HUES6 (cell line): ENCODE results near the gene KCP.

Experiments
- H3K27ac ChIP-seq: 2 replicates; pipeline ENCODE4 v1.7.0; 2013; ENCODE audit warnings: low read depth, mild to moderate bottlenecking, low read length, inconsistent platforms
- H3K27me3 ChIP-seq: 2 replicates; pipeline ENCODE4 v1.6.1; 2013; ENCODE audit warnings: low read length; ENCODE audit not compliant: control insufficient read depth, insufficient read depth
- H3K36me3 ChIP-seq: 2 replicates; pipeline ENCODE4 v1.6.1; 2013; ENCODE audit warnings: low read length; ENCODE audit not compliant: control insufficient read depth, insufficient read depth
- H3K4me1 ChIP-seq: 2 replicates; pipeline ENCODE4 v1.6.1; 2013; ENCODE audit warnings: low read length; ENCODE audit not compliant: control insufficient read depth, insufficient read depth
- H3K4me3 ChIP-seq: 2 replicates; pipeline ENCODE4 v1.5.1; 2013; ENCODE audit warnings: low read depth, low read length
- H3K9ac ChIP-seq: one replicate; pipeline ENCODE4 v1.6.1; 2013; ENCODE audit warnings: mild to moderate bottlenecking, low read length
- H3K9me3 ChIP-seq: 2 replicates; pipeline ENCODE4 v1.6.1; 2013; ENCODE audit warnings: low read depth, low read length; ENCODE audit not compliant: control insufficient read depth, insufficient read depth

KCP gene

GRCh38 chr7:128880791-128881457 is 29.6 kb downstream of the KCP start:
- no peaks in the 10 kb centered on the region for H3K36me3 ChIP-seq
- H3K27ac ChIP-seq, result no peak overlapping the region
- no peaks in the 10 kb centered on the region for H3K27me3 ChIP-seq
- H3K9me3 ChIP-seq, result no peaks in the 10 kb centered on the region
- no peak overlapping the region for H3K9ac ChIP-seq
- peaks cover 13% of the 10 kb centered on the region for H3K4me1 ChIP-seq
- H3K4me3 ChIP-seq, result no peak overlapping the region

DNA sequence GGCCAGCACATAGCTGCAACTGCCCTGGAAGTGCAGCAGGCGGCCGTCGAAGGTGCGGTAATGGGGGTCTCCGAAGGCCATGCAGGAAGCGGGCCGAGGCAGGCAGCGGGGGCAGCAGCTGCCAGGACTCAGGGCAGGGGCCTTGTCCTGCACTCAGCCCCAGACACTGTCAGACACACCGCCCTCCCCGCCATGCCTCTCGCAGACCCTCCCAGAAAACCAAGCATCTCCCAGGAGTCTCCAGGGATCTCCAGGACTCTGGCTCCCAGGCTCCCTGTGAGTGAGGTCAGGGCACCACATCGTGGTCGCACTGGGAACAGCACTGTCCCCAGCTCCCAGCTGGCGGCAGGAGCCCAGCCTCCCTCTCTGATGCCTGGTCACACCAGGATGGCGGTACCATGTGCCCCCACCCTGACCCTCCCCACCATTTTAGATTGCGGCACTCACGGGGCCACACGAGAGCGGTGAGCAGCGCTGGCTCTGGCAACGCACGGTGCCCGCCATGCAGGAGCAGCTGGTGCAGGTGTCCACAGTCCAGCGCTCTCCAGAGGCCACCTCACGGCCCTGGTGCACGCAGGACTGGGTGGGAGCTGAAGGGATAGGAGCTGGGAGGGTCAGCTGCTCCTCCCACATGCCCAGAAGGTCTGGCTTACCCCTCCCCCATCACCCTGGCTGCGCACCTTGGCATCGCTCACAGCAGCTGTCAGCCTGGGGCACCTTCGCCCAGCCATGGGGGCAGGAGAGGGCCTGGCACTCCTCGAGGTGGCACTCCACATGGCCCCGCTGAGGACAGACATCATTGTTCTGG is 30.4 kb downstream of the KCP start:
- no peak overlapping the region for H3K9ac ChIP-seq
- H3K4me1 ChIP-seq, result peaks cover 13% of the 10 kb centered on the region
- no peaks in the 10 kb centered on the region for H3K9me3 ChIP-seq
- H3K4me3 ChIP-seq, result no peak overlapping the region
- H3K27ac ChIP-seq, result no peak overlapping the region
- no peaks in the 10 kb centered on the region for H3K27me3 ChIP-seq
- H3K36me3 ChIP-seq, result no peaks in the 10 kb centered on the region

DNA sequence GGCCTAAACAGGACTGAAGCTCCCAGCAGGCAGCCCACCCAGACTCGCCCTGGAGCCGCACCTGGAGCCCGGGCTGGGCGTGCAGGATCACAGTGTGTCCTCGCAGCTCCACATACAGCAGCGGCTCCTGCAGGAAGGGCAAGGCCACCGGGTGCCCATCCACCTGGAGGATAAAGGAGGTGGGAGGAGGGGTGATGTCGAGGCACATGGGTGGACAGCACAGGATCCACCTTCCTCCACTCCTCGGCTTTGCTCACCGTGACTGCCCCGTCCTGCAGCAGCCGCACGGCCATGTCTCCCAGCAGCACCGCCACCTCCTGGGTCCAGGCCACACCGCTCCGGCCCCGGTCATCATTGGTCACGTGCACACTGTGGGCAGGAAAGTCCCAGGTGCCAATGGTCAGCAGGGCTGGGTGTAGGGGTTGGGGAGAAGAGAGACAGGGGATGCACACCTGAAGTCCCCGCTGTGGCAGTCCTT is 31.0 kb downstream of the KCP start:
- no peaks in the 10 kb centered on the region for H3K9me3 ChIP-seq
- H3K27me3 ChIP-seq, result no peaks in the 10 kb centered on the region
- H3K4me1 ChIP-seq, result peaks cover 13% of the 10 kb centered on the region
- no peak overlapping the region for H3K9ac ChIP-seq
- no peak overlapping the region for H3K27ac ChIP-seq
- no peak overlapping the region for H3K4me3 ChIP-seq
- no peaks in the 10 kb centered on the region for H3K36me3 ChIP-seq

- H3K27me3 ChIP-seq, result no peaks in the 10 kb centered on the region
- no peak overlapping the region for H3K27ac ChIP-seq
- H3K9me3 ChIP-seq, result no peaks in the 10 kb centered on the region
- peaks cover 6% of the 10 kb centered on the region; the same call in 1 of the 2 replicates for H3K4me1 ChIP-seq
- no peaks in the 10 kb centered on the region for H3K36me3 ChIP-seq
- no peak overlapping the region for H3K9ac ChIP-seq
- H3K4me3 ChIP-seq, result no peak overlapping the region
These were observed 32.0 kb downstream of the KCP start for GRCh38 chr7:128878226-128879105.

- Histone ChIP-seq H3K4me3 (no peak overlapping the region), H3K9ac (no peak overlapping the region), H3K9me3 (no peaks in the 10 kb centered on the region)
These were observed 32.8 kb downstream of the KCP start for GRCh38 chr7:128877756-128878120.

DNA sequence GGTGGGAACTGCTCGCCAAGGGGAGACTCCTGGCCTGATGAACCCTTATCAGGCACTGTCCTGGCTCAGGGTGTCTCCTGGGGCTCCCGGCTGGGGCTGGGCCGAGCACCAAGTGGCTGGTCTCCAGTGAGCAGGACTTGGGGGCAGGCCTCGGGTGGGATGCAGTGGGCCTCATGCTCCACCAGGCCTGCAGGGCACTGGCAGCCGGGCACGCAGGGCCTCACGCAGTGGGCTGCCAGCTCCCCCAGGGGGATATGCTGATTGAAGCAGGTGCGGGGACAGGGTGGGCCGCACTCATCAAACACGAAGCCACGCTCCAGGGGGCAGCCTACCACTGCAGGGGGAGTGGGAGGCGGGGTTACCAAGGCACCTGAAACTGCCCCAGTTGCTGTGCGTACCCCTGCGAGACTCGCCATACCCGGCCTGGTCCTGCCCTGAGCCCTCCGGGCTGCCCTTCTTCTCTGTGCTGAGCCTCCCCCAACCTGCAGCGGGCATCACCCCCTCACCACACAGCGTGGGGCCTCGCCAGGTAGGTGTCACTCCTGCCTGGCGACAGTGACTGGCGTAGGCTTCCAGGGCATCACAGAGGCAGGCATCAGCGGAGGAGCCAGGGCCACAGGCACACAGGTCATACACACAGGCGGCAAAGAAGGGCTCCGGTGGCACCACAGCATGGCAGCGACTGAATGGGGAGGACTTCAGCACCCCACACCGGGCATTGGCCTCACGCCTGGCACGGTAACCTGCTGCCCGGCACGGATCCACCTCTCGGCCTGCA is 33.3 kb downstream of the KCP start:
- H3K4me1 ChIP-seq, result peaks cover 6% of the 10 kb centered on the region; the same call in 1 of the 2 replicates
- no peaks in the 10 kb centered on the region for H3K36me3 ChIP-seq
- H3K27me3 ChIP-seq, result no peaks in the 10 kb centered on the region
- H3K27ac ChIP-seq, result no peak overlapping the region
- no peak overlapping the region for H3K9ac ChIP-seq
- H3K9me3 ChIP-seq, result no peaks in the 10 kb centered on the region
- no peak overlapping the region for H3K4me3 ChIP-seq

More at GRCh38 chr7:128877756-128878120, 32.8 kb downstream of the KCP start:
- Histone ChIP-seq H3K36me3 (no peaks in the 10 kb centered on the region), H3K27me3 (no peaks in the 10 kb centered on the region), H3K27ac (no peak overlapping the region), H3K4me1 (peaks cover 6% of the 10 kb centered on the region; the same call in 1 of the 2 replicates)

GRCh38 chr7:128876586-128876977 is 33.9 kb downstream of the KCP start:
- Histone ChIP-seq H3K4me3 (no peak overlapping the region), H3K4me1 (peaks cover 6% of the 10 kb centered on the region; the same call in 1 of the 2 replicates), H3K9ac (no peak overlapping the region), H3K36me3 (no peaks in the 10 kb centered on the region), H3K27ac (no peak overlapping the region), H3K27me3 (0 out of 2 replicates have a peak, but pooled peaks cover 1% of the 10 kb centered on the region), H3K9me3 (no peaks in the 10 kb centered on the region)

DNA sequence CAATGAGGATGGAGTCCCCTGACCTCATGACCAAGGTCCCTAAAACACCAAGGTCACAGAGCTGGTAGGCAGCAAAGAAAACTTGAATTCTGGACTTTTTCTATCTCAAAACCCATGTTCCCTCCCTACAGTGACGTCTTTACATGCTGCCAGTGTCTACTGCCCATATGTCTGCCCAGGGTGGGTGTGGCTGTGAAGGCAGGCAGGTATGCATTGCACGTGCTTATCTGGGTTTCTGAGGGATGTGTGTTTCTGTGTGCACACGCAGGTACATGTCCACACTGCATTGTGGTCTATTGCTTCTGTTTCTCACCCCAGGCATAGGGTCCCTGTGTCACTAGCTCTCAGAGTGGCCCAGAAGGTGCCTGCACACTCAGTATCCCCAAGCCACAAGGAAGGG is 34.4 kb downstream of the KCP start:
- no peaks in the 10 kb centered on the region for H3K9me3 ChIP-seq
- H3K36me3 ChIP-seq, result no peaks in the 10 kb centered on the region
- no peak overlapping the region for H3K27ac ChIP-seq
- H3K27me3 ChIP-seq, result peaks cover 6% of the 10 kb centered on the region
- no peak overlapping the region for H3K4me3 ChIP-seq
- H3K4me1 ChIP-seq, result peaks cover 6% of the 10 kb centered on the region; the same call in 1 of the 2 replicates
- no peak overlapping the region for H3K9ac ChIP-seq

- Histone ChIP-seq H3K4me3 (no peak overlapping the region), H3K9me3 (no peaks in the 10 kb centered on the region), H3K36me3 (no peaks in the 10 kb centered on the region), H3K4me1 (peaks cover 6% of the 10 kb centered on the region; the same call in 1 of the 2 replicates), H3K9ac (no peak overlapping the region), H3K27ac (no peak overlapping the region), H3K27me3 (peaks cover 12% of the 10 kb centered on the region)
These were observed 35.0 kb downstream of the KCP start for GRCh38 chr7:128875523-128875948.
